Peyer's patch (tissue), 4 donors: ENCODE measurements around the gene CRYL1. TPM values are rescaled to one million over a fixed set of nuclear protein-coding genes. Genes with fewer than 3 reads are reported as not detected.

ENCODE experiments used
- DNase-seq, 3 donors: peaks; one replicate each; pipeline ENCODE4 v3.0.0-alpha.2; 2017 to 2019
- H3K27ac ChIP-seq, 4 donors: fragments of 200-600 bp; sonication (generic); one replicate each; pipeline ENCODE4 v1.5.1; 2016 to 2019
- H3K27me3 ChIP-seq, 2 donors: fragments of 200-600 bp; sonication (generic); one replicate each; pipeline ENCODE4 v1.5.1; 2019
- H3K36me3 ChIP-seq, 3 donors: fragments of 200-600 bp; sonication (generic); one replicate each; pipeline ENCODE4 v1.5.1; 2016 to 2019
- H3K4me1 ChIP-seq, 4 donors: fragments of 200-600 bp; sonication (generic); one replicate each; pipeline ENCODE4 v1.5.1; 2016 to 2019
- H3K4me3 ChIP-seq, 4 donors: fragments of 200-600 bp; sonication (generic); 1 replicate in 3 of 4; 2 replicates in 1 of 4; pipeline ENCODE4 v1.5.1; 2016 to 2019; ENCODE audit warnings: mild to moderate bottlenecking in 1 of 4
- H3K9me3 ChIP-seq, 4 donors: fragments of 200-600 bp; sonication (generic); one replicate each; pipeline ENCODE4 v1.5.1; 2016 to 2019; ENCODE audit warnings: mild to moderate bottlenecking in 1 of 4
- POLR2A ChIP-seq, 2 donors: fragments of 450-650 bp; IDR thresholded peaks; one replicate each; pipeline ENCODE4 v1.5.1; 2017; ENCODE audit warnings: antibody characterized with exemption in 2 of 2, mild to moderate bottlenecking in 2 of 2, moderate library complexity in 2 of 2
- total RNA-seq, 4 donors: library from RNA; depleted of rRNA; stranded (reverse); fragments of >200 nt; gene quantifications; one replicate each; pipeline ENCODE4 v1.1.0, GENCODE V29; 2016
- TF ChIP-seq, protein P1 (sequence below), 6 experiments: fragments of 450-650 bp in 4 of 6; fragments of 200-600 bp in 2 of 6; sonication (generic) in 1 of 6; IDR thresholded peaks; one replicate each; pipeline ENCODE4 v1.5.1; 2017 to 2019; ENCODE audit warnings: antibody characterized with exemption in 6 of 6, mild to moderate bottlenecking in 3 of 6, moderate library complexity in 1 of 6

CRYL1 gene
- total RNA-seq, 4 donors from 2014 or later = 81.7 to 357 (median 299) TPM

DNA sequence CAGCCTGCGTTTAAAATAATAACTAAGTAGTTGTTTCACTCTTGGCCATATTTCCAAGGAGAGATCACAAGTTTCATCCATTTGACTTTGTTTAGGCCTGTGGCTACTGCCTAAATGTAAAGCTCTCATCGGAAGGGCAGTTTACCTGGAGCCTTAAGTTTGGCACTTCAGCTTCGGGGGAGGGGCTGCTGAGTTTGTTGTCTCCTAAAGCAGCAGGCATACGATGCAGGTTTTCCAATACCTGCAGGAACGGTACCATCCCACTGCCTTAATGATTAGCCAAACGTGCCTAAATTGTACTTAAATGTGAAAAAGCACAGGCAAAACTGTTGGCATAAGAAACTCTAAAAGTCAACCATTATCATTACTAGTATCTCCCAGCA lies 63.1 kb downstream of the CRYL1 start:
- H3K36me3 ChIP-seq = peaks cover 0 to 9% (median 0%) of the 10 kb centered on the region in 3 donors
- TF ChIP-seq, protein P1, sequence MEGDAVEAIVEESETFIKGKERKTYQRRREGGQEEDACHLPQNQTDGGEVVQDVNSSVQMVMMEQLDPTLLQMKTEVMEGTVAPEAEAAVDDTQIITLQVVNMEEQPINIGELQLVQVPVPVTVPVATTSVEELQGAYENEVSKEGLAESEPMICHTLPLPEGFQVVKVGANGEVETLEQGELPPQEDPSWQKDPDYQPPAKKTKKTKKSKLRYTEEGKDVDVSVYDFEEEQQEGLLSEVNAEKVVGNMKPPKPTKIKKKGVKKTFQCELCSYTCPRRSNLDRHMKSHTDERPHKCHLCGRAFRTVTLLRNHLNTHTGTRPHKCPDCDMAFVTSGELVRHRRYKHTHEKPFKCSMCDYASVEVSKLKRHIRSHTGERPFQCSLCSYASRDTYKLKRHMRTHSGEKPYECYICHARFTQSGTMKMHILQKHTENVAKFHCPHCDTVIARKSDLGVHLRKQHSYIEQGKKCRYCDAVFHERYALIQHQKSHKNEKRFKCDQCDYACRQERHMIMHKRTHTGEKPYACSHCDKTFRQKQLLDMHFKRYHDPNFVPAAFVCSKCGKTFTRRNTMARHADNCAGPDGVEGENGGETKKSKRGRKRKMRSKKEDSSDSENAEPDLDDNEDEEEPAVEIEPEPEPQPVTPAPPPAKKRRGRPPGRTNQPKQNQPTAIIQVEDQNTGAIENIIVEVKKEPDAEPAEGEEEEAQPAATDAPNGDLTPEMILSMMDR (IDR thresholded peaks at IDR 0.05) = no peak
- no peak for TF ChIP-seq POLR2A (IDR thresholded peaks at IDR 0.05)
- H3K4me3 ChIP-seq = no peak overlapping the region
- no peak overlapping the region for H3K27ac ChIP-seq
- no peaks in the 10 kb centered on the region for H3K4me1 ChIP-seq
- no peaks in the 10 kb centered on the region for H3K27me3 ChIP-seq
- no peak for DNase-seq
- H3K9me3 ChIP-seq = no peaks in the 10 kb centered on the region

DNA sequence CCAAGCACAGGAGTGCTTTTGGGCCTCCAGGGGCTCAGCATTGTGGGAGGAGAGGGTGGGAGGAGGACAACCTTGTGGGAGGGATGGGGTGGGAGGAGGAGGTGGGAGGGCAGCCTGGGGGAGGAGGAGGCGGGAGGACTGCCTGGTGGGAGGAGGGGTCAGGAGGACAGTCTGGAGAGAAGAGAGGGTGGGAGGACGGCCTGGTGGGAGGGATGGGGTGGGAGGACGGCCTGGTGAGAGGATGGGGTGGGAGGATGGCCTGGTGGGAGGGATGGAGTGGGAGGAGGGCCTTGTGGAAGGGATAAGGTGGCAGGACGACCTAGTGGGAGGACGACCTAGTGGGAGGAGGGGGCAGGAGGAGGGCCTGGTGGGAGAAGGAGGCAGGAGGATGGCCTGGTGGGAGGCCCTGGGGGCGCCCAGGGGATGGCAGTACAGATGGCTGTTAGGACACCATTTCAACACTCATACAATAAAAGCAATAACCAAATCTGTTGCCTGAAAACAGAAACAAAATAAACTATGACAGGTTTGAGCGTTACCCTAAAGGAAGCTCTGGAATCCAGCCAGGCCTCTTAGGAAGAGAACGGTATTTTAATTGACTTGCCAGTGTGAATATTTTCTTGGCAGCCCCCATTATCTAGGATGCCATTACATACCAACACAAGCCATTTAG lies 63.7 kb downstream of the CRYL1 start:
- Histone ChIP-seq H3K27me3 (no peaks in the 10 kb centered on the region), H3K4me1 (no peaks in the 10 kb centered on the region), H3K27ac (no peak overlapping the region), H3K9me3 (no peaks in the 10 kb centered on the region), H3K4me3 (no peak overlapping the region), H3K36me3 (peaks cover 0 to 9% (median 0%) of the 10 kb centered on the region in 3 donors)
- TF ChIP-seq, protein P1 (IDR thresholded peaks at IDR 0.05) = no peak
- no peak for DNase-seq

DNA sequence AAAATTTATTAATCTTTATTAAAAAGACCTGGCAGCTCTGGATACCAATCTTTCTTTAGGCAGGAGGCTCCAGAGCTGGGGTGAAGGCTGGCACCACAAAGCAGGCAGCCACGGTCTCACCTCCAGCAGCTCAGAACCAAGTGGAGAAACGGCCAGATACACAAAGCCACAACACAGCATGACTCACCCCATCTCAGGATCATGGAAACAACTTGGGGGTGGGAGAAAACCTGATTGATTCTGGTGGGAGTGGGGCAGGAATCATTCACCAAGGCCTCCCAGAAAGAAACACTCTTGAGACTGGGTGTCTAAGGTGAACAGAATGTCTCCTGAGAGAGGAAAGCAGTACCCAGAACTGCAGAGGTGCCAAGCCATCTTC lies 64.2 kb downstream of the CRYL1 start:
- Histone ChIP-seq H3K27me3 (no peaks in the 10 kb centered on the region), H3K27ac (no peak overlapping the region), H3K4me3 (no peak overlapping the region), H3K36me3 (peaks cover 0 to 12% (median 0%) of the 10 kb centered on the region in 3 donors), H3K9me3 (no peaks in the 10 kb centered on the region), H3K4me1 (no peaks in the 10 kb centered on the region)
- TF ChIP-seq POLR2A (IDR thresholded peaks at IDR 0.05) = no peak
- TF ChIP-seq, protein P1 (IDR thresholded peaks at IDR 0.05) = no peak
- no peak for DNase-seq

DNA sequence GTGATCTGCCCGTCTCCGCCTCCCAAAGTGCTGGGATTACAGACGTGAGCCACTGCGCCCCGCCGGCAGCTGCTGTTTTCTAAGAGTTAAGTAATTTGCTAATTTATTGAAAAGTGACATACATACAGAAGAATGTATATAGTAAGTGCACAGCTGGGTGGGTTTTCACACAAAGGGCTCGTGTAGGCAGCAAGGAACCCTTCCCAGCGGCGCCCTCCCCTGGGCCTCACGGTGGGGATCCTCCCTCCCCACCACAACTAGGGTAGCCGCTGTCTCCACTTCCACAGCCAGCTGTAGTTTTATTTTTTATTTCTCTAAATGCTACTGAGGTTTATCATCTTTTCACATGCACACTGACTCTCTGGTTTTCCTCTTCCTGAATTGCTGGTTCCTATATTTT lies 64.9 kb downstream of the CRYL1 start:
- TF ChIP-seq, protein P1 (IDR thresholded peaks at IDR 0.05) = no peak
- TF ChIP-seq POLR2A (IDR thresholded peaks at IDR 0.05) = no peak
- no peak for DNase-seq
- Histone ChIP-seq H3K9me3 (no peaks in the 10 kb centered on the region), H3K27me3 (no peaks in the 10 kb centered on the region), H3K27ac (no peak overlapping the region), H3K36me3 (peaks cover 0 to 12% (median 0%) of the 10 kb centered on the region in 3 donors), H3K4me1 (no peaks in the 10 kb centered on the region), H3K4me3 (no peak overlapping the region)

DNA sequence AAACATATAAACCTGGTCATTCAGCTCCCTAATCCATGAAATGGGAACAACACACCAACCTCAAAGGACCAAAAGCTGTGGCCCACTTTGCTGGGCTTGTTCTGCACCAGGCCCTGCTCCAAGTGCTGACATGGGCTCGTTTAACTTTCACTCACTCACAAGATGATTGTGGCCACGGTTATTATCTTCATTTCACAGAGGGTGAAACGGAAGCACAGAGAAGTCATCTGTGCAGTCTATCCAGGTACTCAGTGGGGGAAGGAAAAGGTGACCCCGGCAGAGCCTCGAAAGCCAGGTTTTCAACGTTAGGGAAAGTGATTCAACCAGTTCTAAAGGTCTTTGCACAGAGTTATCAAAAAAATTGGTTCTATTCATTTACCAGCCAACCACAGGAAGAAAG lies 68.0 kb downstream of the CRYL1 start:
- no peak for DNase-seq
- Histone ChIP-seq H3K9me3 (no peaks in the 10 kb centered on the region), H3K27ac (no peak overlapping the region), H3K27me3 (no peaks in the 10 kb centered on the region), H3K4me3 (no peak overlapping the region), H3K4me1 (no peaks in the 10 kb centered on the region), H3K36me3 (peaks cover 0 to 8% (median 0%) of the 10 kb centered on the region in 3 donors)
- TF ChIP-seq, protein P1 (IDR thresholded peaks at IDR 0.05) = no peak
- TF ChIP-seq POLR2A (IDR thresholded peaks at IDR 0.05) = no peak
